Right lobe of liver (tissue), 6 donors: ENCODE results near the gene OCRL. TPM values are rescaled to one million over a fixed set of nuclear protein-coding genes. Genes with fewer than 3 reads are reported as not detected.

Experiments
- ATAC-seq, 4 donors: fragments of 200-7000 bp; cut with Tn5 transposase; one replicate each; pipeline ENCODE4 v1.9.1; 2020; ENCODE audit warnings: mild to moderate bottlenecking in 4 of 4, moderate library complexity in 4 of 4
- DNase-seq, 3 donors: peaks; one replicate each; pipeline ENCODE4 v3.0.0-alpha.2; 2020
- H3K27ac ChIP-seq, 3 donors: fragments of 200-600 bp; one replicate each; pipeline ENCODE4 v1.8.0; 2022
- H3K27me3 ChIP-seq, 2 donors: fragments of 200-600 bp; one replicate each; pipeline ENCODE4 v1.8.0; 2022
- H3K36me3 ChIP-seq, 4 donors: fragments of 200-600 bp; sonication (generic) in 1 of 4; one replicate each; pipeline versions ENCODE4 v1.5.1 to v1.8.0; 2017 to 2022; ENCODE audit warnings: control low read depth in 1 of 4
- H3K4me1 ChIP-seq, 4 donors: fragments of 200-600 bp; sonication (generic) in 1 of 4; one replicate each; pipeline versions ENCODE4 v1.5.1 to v1.8.0; 2017 to 2022; ENCODE audit warnings: control low read depth in 1 of 4
- H3K4me3 ChIP-seq, 3 donors: fragments of 200-600 bp; one replicate each; pipeline ENCODE4 v1.8.0; 2022
- H3K9me3 ChIP-seq, 4 donors: fragments of 200-600 bp; sonication (generic) in 1 of 4; one replicate each; pipeline versions ENCODE4 v1.5.1 to v1.8.0; 2017 to 2022; ENCODE audit warnings: control low read depth in 1 of 4
- POLR2A ChIP-seq: fragments of 450-650 bp; IDR thresholded peaks from one replicate; pipeline ENCODE4 v1.6.1; 2017; ENCODE audit warnings: antibody characterized with exemption, mild to moderate bottlenecking
- WGBS: methylation state at CpG from one replicate; pipeline ENCODE4 v1.1.6; 2018; ENCODE audit warnings: low coverage, low lambda C conversion rate; ENCODE audit not compliant: insufficient coverage; ENCODE audit errors: missing lambda C conversion rate; 5-methylcytosine and 5-hydroxymethylcytosine counted together
- intact Hi-C, 2 donors: fragments of 100-400 bp; cut with DNase I; formaldehyde crosslinking; loops; one replicate each; pipeline versions ENCODE4 v1.11.2 to v1.14.1; 2022
- total RNA-seq, 6 experiments: library from RNA; depleted of rRNA in 2 of 6; stranded (reverse); fragments of >200 nt in 2 of 6; fragmentation: NEBNext Ultra II Directional in 3 of 6; extraction: Animal tissue kit (Norgen Biotek cat#: 25700) in 3 of 6; gene quantifications; one replicate each; pipeline versions ENCODE4 v1.1.0 to v1.2.4, GENCODE V29; 2016 to 2023
- TF ChIP-seq, protein P1 (sequence below), 4 donors: fragments of 200-600 bp in 3 of 4; fragments of 450-650 bp in 1 of 4; IDR thresholded peaks; one replicate each; pipeline versions ENCODE4 v1.5.1 to v1.8.0; 2016 to 2022; ENCODE audit warnings: antibody characterized with exemption in 4 of 4, mild to moderate bottlenecking in 2 of 4
- donor health status: DM: no; HTN: yes; CAD: no.
- donor health status: DM: no; HTN: no; CAD: no.
- donor health status: DM: no; HTN: no; CAD: no.
- donor health status: DM: no; HTN: yes; CAD: no.
- donor health status: DM: no; HTN: yes; CAD: no.

Gene OCRL
- total RNA-seq, 6 experiments from 2014 or later, result 7.6 to 11.4 (median 8.8) TPM

DNA sequence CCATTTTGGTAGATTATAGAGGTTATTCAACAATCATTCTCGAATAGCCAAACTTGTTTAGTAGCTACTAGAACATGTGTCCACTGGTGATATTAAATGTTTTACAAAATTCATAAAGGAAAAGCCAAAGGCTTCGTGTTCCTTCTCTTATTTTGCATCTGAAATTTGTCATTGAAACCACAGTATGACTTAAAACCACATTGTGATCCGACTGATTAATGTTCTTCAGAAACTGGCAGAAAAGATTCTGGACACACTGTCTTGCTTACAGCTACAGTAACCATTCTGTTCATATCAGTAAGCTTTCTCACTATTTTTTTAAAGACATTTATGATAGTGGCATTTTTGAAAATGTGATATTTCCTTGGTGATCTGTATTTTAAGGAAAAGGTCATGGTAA, 14.2 kb upstream of the OCRL start:
- peak overlapping the region in 2 of 3 donors; percentile 34 to 46 for H3K27ac ChIP-seq
- H3K36me3 ChIP-seq, result no peaks in the 10 kb centered on the region
- no peaks in the 10 kb centered on the region for H3K27me3 ChIP-seq
- DNase-seq, result no peak
- intact Hi-C loops, result no loop called here
- peak overlapping the region in 2 of 3 donors; percentile 6 to 9 for H3K4me3 ChIP-seq
- H3K4me1 ChIP-seq, result no peaks in the 10 kb centered on the region
- no peak for ATAC-seq
- 19% methylated on average over 3 of the region's 3 CpGs for WGBS
- TF ChIP-seq POLR2A, result no peak
- TF ChIP-seq, protein P1, sequence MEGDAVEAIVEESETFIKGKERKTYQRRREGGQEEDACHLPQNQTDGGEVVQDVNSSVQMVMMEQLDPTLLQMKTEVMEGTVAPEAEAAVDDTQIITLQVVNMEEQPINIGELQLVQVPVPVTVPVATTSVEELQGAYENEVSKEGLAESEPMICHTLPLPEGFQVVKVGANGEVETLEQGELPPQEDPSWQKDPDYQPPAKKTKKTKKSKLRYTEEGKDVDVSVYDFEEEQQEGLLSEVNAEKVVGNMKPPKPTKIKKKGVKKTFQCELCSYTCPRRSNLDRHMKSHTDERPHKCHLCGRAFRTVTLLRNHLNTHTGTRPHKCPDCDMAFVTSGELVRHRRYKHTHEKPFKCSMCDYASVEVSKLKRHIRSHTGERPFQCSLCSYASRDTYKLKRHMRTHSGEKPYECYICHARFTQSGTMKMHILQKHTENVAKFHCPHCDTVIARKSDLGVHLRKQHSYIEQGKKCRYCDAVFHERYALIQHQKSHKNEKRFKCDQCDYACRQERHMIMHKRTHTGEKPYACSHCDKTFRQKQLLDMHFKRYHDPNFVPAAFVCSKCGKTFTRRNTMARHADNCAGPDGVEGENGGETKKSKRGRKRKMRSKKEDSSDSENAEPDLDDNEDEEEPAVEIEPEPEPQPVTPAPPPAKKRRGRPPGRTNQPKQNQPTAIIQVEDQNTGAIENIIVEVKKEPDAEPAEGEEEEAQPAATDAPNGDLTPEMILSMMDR (IDR thresholded peaks at IDR 0.05), result no peak
- H3K9me3 ChIP-seq, result no peaks in the 10 kb centered on the region

GRCh38 chrX:129529685-129530281, 10.3 kb upstream of the OCRL start:
- H3K4me1 ChIP-seq, result no peaks in the 10 kb centered on the region
- no peaks in the 10 kb centered on the region for H3K27me3 ChIP-seq
- H3K36me3 ChIP-seq, result no peaks in the 10 kb centered on the region
- H3K9me3 ChIP-seq, result no peaks in the 10 kb centered on the region
- no peak overlapping the region for H3K4me3 ChIP-seq
- DNase-seq (no peak), ATAC-seq (no peak)
- TF ChIP-seq, protein P1 (IDR thresholded peaks at IDR 0.05), result no peak
- TF ChIP-seq POLR2A, result no peak
- H3K27ac ChIP-seq, result no peak overlapping the region
- WGBS, result 52% methylated on average over 4 of the region's 4 CpGs
- intact Hi-C loops, result no loop called here

DNA sequence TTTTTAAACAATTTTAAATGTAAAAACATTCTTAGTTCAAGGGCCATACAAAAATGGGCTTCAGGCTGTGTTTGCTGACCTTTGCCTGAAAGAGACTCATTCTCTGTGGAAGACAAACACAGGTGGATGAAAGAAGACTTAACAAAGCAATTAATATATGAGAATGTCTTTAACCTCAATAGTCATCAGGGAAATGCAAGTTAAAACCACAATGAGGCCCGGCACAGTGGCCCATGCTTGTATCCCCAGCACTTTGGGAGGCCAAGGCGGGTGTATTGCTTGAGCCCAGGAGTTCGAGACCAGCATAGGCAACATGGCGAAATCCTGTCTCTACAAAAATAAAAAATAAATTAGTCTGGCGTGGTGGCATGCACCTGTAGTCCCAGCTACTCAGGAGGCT, 9.6 kb upstream of the OCRL start:
- Histone ChIP-seq H3K36me3 (no peaks in the 10 kb centered on the region), H3K27me3 (no peaks in the 10 kb centered on the region), H3K4me1 (no peaks in the 10 kb centered on the region), H3K27ac (no peak overlapping the region), H3K9me3 (no peaks in the 10 kb centered on the region), H3K4me3 (no peak overlapping the region)
- intact Hi-C loops, result no loop called here
- TF ChIP-seq, protein P1 (IDR thresholded peaks at IDR 0.05), result no peak
- no peak for TF ChIP-seq POLR2A
- WGBS, result 74% methylated on average over 5 of the region's 5 CpGs
- ATAC-seq (no peak), DNase-seq (no peak)

GRCh38 chrX:129531132-129531531, 8.9 kb upstream of the OCRL start:
- H3K27me3 ChIP-seq, result no peaks in the 10 kb centered on the region
- H3K27ac ChIP-seq, result no peak overlapping the region
- WGBS, result 33% methylated on average over 1 of the region's 1 CpG
- intact Hi-C loops, result no loop called here
- H3K4me1 ChIP-seq, result no peaks in the 10 kb centered on the region
- no peak for TF ChIP-seq POLR2A
- TF ChIP-seq, protein P1 (IDR thresholded peaks at IDR 0.05), result no peak
- H3K9me3 ChIP-seq, result no peaks in the 10 kb centered on the region
- no peaks in the 10 kb centered on the region for H3K36me3 ChIP-seq
- ATAC-seq (peak in 1 of 4 donors; percentile 55), DNase-seq (no peak)
- H3K4me3 ChIP-seq, result no peak overlapping the region
